Activated CD8-positive, alpha-beta memory T cell treated with anti-CD3 and anti-CD28 coated beads for 24 hours (primary cell): ENCODE data around the gene USP36.

Experiments used
- DNase-seq: peaks from one replicate; pipeline ENCODE4 v3.0.0-alpha.2; 2020

Gene USP36

DNA sequence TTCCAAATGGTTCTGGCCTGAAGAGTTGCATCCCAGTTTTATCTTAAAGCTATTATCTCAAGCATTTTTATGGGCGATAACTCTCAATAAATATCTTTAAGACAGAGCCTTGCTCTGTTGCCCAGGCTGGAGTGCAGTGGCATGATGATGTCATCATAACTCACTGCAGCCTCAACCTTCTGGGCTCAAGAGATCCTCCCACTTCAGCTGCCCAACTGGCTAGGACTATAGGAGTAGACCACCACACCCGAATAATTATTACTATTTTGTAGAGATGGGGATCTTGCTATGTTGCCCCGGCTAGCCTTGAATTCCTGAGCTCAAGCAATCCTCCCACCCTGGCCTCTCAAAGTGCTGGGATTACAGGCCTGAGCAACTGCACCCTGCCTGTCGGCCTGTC, 32.5 kb downstream of the USP36 start:
- DNase-seq: no peak

DNA sequence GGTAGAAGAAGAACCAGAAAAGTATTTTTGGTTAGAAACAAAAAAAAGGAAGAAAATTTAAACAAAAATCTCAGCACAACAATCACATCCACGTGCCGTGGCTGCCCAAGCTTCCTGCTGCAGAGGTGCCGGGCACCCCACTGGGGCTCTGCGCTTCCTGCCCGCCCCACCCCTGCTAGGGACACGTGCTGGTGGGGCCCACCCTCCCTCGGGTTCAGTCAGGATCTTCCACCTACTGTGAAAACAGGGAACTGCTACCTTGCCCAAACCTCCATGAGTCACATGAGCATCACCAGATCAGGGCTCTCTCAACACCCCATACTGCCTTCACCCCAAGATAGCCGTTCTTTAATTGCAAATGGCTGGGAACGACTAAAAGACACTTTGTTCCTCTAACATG, 34.2 kb downstream of the USP36 start:
- peak; percentile 77 for DNase-seq

DNA sequence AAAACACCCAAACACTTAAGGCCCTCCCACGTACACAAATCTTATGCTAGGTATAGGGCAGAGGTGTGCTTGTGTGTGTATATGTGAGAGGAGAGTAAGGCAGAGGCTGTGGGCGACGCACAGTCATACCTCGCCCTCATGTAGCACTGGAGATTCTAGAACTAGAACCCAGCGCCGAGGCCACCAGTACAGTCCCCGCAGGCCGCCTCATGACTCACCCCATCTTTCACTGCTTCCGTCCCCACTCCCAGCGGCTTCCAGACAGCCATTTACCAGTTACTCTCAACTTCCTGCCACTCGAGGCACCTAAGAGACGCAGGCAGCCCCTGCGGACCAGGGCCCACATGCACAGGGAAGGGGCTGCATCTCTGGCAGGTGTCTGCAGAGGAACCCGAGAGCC, 35.3 kb downstream of the USP36 start:
- DNase-seq: peak; percentile 81

DNA sequence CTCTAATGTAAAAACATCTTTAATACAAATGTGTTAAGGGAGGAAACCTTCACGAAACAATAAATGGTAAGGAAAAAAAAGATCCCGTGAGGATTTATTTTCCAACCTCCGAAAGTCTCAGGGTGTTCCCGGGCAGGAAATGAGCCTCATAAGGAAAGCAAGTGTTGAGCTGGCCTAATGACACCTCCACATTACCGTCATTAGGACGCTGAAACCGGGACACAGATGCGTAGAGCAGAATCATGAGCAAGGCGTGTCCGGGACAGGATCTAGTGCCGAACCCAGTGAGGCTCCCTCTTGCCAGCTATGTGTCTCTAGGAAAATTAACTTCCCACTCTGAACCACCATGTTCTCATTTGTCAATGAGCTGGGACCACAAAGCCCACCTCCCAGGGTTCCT, 35.8 kb downstream of the USP36 start:
- no peak for DNase-seq

DNA sequence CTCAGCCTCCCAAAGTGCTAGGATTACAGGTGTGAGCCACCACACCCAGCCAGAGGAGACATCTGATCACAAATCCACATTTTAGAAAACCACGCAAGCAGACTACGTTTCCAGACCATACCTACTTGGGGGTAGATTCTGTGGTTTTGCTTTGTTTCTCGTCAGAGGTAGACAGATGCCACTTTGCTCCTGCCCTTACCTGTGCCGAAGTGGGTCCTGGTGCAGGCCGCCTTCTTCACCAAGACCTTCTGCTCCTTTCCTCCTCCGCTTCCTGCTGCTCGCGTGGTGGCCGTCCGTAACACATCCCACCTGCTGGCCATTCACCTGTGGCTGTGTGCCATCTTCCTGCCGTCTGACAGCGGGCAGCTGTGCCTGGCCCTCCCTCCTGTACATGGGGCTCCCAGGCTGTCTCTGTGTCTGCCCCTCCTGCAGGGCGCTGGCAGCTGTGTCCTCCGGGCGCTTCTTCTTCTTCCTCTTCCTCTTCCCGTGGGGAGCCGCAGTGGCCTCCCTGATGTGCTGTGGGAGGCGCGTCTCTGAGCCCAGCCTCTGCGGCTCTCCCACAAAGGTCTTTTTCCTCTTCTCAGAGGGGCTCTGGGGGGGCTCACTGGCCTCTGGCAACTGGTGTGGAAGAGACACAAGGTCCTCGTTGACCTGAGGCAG, 37.3 kb downstream of the USP36 start:
- DNase-seq: no peak

DNA sequence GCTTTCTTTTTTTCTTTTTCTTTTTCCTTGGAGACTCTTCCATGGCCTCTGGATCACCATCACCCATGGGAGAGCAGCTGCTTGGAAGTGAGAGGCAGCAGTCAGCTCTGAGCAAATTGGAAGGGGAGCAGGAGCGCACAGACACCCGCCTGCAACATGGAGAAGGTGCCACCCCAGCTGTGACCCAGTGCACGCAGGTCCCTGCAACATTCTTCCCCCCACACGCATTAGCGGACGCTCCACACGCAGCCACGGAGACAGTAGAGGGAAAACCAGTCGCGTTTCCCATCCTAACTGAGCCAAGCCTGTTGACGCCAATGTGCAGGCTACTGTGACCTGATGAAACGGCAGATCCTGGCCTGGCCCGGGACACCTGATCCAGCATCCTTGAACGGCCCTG, 38.2 kb downstream of the USP36 start:
- no peak for DNase-seq

DNA sequence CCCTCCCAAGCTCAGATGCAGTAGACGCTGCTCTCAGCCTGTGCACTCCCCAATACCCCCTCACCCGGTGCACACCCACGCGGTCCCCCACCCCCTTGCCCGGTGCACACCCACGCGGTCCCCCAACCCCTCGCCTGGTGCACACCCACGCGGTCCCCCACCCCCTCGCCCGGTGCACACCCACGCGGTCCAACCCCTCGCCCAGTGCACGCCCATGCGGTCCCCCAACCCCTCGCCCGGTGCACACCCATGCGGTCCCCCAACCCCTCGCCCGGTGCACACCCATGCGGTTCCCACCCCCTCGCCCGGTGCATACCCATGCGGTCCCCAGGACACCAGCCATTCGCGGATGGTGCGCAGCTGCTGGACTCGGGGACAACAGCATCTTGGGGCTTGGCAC, 38.6 kb downstream of the USP36 start:
- no peak for DNase-seq

DNA sequence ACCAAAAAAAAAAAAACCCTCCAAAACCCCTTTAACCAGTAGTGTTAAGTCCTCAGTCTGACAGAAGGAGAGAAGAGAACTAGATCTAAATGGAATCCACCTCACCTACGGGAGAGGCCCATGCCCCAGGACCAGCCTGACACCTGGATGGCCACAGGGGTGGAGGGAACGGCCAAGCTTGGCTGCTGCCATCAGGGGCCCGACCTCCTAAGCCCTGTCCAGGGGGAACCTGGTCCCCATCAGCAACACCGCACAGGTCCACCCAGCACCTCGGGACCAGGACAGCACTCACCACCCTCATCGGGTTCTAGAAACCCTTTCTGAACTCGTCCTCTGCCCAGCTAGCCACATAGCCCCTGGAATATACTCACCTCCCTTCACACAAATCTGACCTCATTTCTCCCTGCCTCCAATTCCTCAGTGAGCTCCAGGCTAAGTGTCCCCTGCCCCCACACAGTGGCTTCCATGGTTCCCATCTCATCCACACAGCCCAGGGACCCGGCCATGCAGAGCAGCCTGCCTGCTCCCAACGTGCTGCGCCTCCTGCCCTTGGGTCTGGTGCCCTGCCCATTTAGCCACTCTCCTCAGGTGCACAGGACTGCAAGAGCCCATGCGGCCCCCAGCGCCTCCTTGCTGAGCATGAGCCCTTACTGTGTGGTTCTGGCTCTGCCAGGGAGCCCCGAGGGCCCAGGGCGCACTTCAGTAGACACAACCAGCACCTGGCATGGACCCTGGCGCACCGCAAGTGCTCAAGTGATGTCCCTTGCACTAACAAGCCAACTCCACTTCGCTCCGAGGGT, 40.3 kb downstream of the USP36 start:
- no peak for DNase-seq

DNA sequence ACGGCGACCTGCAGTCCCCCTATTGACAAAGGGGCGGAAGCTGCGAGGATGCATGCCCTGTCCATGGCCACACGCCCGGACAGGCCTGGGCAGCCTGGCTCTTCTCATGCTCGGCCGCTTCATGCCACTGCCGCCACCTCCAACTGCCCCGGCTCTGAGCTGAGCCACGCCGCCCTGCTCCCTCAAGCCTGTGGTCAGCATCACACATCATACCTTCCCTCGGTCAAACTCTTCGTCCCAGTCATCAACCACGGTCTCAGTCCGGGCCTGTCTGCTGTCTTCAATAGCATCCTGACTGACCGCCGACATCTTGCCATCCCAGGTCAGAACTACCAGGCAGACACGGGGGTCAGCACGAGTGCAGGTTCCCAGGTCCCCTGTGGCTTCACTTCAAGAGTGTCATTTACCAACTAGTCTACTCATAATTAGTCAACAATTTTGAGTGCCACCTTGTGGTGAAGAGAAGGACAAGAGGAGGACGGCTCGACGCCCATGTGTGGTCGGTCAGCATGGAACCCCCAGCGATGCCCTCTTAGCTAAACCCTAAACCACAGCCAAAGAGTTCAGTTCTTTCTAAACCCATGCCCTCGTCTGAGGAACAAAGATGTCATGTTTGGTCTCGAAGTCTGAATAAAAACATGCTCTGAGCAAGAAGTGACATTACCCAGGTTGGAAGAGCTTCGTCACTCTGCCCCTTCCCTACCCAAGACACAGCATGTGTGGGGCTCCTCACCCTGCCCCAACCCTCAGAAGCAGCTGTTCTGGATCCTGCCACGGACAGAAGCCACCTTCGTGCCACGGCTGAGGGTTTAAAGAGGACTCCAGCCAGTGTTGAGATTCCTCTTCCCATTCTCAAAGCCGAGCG, 41.7 kb downstream of the USP36 start:
- DNase-seq: no peak

DNA sequence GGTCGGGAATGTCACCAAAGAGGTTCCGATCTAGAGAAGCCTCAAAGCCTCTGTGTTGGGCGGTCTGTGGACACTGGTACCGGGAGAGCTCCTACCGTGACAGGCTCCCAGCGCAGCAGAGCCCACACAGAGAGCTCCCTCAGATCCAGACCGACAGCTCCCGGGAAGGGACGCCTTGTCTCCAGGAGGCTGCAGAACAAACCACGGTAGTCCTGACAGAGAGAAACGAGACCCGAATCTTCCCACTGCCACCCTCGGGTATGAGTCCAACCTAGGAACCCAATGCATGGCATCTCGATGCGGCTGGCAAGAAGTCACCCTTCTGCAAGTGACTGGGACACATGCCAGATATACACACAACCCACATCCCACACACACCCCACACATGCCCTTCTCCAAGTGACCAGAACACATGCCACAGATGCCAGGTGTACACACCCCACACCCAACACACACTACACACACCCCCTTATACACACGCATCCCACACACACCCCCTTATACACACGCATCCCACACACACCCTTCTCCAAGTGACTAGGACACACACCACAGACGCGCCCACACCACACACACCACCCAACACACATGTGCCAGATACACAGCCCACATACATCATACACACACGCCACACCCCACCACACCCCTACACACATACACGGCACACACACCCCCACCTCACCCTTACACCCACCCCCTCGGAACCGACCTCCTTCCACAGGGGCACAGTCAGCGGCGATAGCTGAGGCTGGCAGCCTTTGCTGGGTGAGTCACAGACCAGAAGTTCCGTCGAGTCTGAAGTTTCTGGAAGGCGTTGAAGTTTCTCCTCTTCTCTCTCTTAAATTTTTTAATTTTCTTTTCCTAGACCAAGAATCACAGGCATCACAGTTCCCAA, 42.7 kb downstream of the USP36 start:
- DNase-seq: no peak

DNA sequence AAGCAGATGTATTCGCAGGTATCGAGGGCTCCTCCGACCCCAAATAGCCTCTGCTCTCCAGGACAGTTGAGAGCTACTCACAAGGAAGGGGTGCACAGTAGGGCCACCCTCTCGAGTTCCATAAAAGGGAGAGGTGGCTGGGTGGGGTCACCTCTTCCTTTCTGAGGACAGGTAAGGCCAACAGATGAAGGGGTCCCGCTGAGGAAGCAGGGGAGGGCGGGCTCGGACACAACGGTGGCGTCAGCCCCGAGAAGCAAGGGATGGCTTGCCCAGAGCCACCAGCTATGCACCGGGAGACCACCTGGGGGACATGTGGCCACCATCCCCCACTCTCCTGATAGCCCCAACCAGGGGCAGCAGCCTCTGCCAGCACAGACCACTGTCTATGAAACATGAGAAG, 43.4 kb downstream of the USP36 start:
- DNase-seq: no peak

DNA sequence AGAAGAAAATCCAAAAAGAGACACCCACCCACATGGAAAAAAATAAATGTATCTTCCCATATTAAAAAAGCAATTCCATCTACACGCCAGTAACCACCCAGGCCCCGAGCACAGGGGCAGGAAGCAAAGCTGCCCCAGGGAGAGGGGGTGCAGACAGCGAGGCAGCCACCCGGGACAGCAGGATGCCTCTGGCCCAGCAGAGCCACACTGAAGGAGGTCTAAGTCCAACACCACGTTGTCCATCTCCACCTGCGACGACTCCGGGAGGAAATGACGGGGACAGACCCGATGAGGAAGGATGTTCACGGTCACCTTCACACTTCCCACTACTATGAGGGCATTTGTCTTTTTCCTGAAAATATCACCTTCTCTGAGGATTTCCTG, 44.1 kb downstream of the USP36 start:
- DNase-seq: no peak

DNA sequence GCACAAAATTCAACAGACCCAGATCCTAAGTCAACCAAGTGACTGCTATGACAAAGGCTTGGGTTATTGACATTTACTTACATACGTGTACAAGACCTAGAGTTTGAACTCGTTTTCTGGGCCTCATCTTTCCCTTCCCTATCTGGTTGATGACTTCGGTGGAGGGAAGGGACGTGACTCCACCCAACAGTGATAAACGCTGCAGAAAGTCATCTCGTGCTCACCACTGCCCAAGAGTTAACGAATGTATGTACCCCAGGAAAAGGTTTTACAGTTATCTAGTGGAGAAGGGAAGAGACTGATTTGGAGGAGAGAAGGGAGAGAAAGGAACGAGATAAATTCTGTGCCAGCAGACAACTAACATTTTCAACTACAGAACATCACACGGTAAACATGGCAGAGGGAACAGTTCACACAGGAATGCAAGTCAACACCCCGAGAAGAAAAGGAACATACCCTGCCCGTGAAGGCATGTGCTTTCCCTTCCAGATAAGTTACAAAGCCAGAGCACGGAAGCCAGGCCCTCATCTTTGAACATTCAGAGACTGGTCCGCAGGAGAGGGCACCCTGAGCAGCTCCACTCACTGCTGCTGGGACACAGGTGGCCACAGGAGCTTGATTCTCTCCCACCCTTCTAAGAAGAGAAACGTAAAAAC, 44.6 kb downstream of the USP36 start:
- DNase-seq: no peak

DNA sequence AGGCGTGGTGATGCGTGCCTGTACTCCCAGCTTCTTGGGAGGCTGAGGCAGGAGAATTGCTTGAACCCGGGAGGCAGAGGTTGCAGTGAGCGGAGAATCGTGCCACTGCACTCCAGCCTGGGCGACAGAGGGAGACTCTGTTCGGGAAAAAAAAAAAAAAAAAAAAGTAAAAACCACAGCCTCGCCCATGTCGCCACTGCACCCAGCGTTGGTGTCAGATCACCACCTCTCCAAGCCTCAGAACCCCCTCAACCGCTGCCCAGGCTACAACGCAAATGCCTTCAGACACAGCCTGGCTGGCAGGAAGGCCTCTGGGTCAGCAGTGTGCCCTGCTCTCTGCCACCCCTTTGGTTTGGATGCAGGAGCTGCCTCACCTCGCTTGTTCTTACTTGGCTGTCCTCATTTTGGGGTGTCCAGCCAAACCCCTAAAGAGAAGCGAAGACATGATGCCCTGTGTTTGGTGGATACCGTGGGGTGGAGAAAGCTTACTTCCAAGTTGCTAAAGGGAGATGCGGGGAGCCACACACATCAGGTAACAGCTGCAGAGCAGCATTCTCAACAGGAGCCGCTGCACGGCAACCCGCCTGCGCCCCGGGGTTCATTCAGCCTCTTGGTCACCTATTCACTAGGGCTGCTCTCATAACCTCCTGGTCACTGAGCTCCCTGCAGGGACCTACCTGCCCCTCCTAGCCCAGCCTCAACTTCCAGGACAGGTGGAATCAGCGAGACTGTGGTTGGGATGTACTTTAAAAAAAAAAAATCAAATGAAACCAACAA, 45.6 kb downstream of the USP36 start:
- DNase-seq: no peak

DNA sequence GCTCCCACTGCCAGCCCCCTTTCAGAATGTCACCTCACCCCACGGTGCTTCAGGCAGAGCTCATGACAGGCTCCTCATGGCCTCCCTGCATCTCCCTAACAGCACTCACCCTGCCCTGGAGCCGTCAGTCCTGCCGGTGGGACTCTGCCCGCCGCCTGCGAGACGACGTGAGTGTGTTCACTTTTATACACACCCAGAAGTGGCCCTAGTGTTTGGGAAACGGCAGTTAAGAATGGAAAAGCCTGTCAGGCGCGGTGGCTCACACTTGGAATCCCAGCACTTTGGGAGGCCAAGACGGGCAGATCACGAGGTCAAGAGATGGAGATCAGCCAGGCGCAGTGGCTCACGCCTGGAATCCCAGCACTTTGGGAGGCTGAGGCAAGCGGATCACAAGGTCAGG, 46.2 kb downstream of the USP36 start:
- DNase-seq: no peak

DNA sequence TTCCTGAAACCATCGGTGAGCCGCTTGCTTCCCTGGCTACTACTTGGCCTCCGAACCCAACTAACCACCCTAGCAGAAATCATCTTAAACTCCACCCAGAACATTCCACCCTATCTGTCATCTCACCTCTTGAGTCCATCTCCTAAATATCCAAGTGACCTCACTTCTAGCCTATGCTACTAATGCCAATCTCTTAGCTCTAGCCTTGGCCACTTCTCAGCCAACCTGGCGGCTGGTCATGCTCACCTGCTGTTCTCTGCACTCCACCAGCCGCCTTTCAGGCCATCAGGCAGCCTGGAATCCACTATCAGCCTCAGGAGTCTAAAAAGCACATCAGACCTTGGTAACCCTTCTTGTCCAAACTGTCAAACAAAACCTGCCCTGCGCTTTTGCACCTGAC, 46.6 kb downstream of the USP36 start:
- DNase-seq: no peak

DNA sequence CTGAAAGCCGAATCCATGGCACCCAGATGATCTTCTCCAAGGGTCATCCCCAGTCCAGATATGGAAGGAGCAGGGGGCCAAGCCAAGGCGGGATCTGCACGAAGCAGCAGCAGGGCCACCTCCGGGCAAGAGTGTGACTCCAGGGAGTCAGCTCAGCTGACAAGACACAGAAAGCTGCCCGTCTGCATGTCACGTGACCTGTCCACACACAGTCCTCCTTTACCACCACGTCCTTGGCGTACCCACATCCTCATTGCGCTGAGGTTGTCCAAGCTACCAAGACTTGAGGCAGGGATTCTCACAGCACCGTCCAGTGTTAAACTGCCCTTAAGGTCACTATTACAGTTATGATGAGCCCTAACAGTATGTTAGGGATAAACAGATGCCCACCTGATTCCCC, 47.2 kb downstream of the USP36 start:
- no peak for DNase-seq

DNA sequence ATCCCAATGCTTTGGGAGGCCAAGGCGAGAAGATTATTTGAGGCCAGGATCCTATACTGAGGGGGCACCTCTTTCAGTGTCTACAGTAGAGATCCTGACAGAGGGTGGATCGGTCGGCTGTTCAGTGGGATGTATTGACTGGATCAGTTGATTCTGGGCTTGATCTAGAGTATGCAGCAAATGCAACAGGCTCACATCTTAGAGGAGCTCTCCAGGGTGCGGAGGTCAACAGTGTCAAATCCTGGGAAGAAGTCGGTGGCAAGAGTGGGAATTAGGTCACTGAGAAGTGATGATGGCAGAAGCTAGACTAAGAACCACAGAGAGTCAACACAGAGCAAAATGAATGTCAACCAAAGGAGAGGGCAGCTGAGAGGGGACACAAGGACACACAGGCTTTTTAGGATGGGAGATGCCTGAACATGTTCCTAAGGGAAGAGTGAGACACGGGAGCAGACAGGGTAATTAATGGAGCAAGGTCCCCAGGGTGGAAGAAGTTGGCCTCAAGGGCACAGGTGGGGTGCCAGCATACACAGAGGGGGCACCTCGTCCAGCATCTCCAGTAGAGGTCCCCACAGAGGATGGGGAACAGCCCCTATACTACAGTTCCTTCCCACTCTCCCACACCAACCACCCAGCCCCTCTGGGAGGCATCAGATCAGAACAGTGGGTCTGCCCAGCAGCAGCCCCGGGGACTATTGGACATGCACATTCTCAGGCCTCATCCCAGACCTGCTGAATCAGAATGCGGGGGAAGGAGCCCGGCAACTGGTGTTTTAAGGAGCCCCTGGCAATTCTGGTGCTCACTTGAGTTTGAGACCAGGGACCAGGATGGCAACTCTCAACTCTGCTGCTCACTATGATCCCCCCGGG, 48.5 kb downstream of the USP36 start:
- DNase-seq: no peak

DNA sequence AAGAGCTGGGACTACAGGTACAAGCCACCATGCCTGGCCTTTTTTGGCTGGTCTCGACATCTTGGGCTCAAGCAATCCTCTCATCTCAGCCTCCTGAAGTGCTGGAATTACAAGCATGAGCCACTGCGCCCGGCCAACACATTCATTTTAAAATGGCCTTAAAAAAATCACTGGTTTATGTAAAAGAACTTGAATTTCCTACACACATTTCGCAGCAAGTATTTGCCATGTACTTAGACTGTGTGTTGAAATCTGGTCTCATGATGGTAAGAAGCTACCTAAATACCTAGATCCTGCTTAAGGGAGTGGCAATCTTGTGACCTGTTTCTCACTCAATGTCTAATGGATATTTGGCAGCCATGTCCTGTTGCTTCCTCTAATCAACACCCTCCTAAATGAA, 50.1 kb downstream of the USP36 start:
- no peak for DNase-seq

DNA sequence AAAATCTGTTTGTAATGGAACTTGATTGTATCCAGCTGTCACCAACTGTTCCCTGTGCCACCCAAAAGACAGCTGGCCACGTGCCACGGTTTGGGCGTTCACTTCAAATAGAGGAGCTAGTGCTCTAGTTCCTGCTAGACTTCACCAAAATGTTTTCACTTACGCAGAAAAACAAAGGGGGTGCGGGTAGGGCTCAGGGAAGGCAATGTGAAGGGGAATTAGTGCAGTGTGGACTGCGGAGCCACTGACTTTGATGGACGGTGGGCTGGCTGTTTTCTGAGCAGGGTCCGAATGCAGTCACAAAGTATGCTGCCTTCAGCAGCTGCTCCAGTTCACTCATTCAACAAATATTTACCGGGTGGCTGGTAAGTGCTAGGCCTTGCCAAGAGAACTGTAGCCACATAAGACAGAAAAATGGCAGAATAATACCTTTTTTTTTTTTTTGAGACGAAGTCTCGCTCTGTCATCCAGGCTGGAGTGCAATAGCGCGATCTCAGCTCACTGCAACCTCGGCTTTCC, 50.9 kb downstream of the USP36 start:
- DNase-seq: no peak
